Measurements from ENCODE around the gene ITGA5. TPM values are rescaled to one million over a fixed set of nuclear protein-coding genes. Genes with fewer than 3 reads are reported as not detected.

Gene ITGA5
- total RNA-seq, 1 donor = 401 TPM

GRCh38 chr12:54460317-54460923 is 41.4 kb upstream of the ITGA5 start:
- DNase-seq (ENCODE audit: insufficient read length, low spot score, missing footprints) = peak; percentile 56
- no peak overlapping the region for H3K4me3 ChIP-seq (ENCODE audit: insufficient read depth, low read length)
- peak; percentile 11 for TF ChIP-seq CTCF (IDR thresholded peaks at IDR 0.05; ENCODE audit: extremely low read depth, low read depth, low read length)

GRCh38 chr12:54459355-54459754 is 40.3 kb upstream of the ITGA5 start:
- H3K4me1 ChIP-seq (ENCODE audit: insufficient read depth, low read length) = peaks cover 6% of the 10 kb centered on the region
- TF ChIP-seq CTCF (IDR thresholded peaks at IDR 0.05; ENCODE audit: extremely low read depth, low read depth, low read length) = no peak

More at GRCh38 chr12:54460317-54460923, 41.4 kb upstream of the ITGA5 start:
- Histone ChIP-seq H4K20me1 (ENCODE audit: insufficient read depth, low read length) (no peaks in the 10 kb centered on the region), H3K9me3 (ENCODE audit: low read depth, low read length) (no peaks in the 10 kb centered on the region), H3K4me2 (ENCODE audit: insufficient read depth, low read length) (no peak overlapping the region), H3K79me2 (ENCODE audit: insufficient read depth, low read length) (no peaks in the 10 kb centered on the region), H3K36me3 (ENCODE audit: insufficient read depth, low read length) (no peaks in the 10 kb centered on the region), H3K27me3 (ENCODE audit: insufficient read depth, low read length) (peaks cover 17% of the 10 kb centered on the region), H2AFZ (ENCODE audit: low read length) (no peak overlapping the region), H3K4me1 (ENCODE audit: insufficient read depth, low read length) (peaks cover 6% of the 10 kb centered on the region), H3K27ac (ENCODE audit: low read depth, low read length) (no peak overlapping the region)

GRCh38 chr12:54455760-54456469 is 36.8 kb upstream of the ITGA5 start:
- H3K36me3 ChIP-seq (ENCODE audit: insufficient read depth, low read length) = no peaks in the 10 kb centered on the region
- H3K9me3 ChIP-seq (ENCODE audit: low read depth, low read length) = no peaks in the 10 kb centered on the region
- H3K27me3 ChIP-seq (ENCODE audit: insufficient read depth, low read length) = peaks cover 3% of the 10 kb centered on the region
- H3K4me2 ChIP-seq (ENCODE audit: insufficient read depth, low read length) = no peak overlapping the region
- H3K4me1 ChIP-seq (ENCODE audit: insufficient read depth, low read length) = no peaks in the 10 kb centered on the region
- no peaks in the 10 kb centered on the region for H3K79me2 ChIP-seq (ENCODE audit: insufficient read depth, low read length)
- no peak overlapping the region for H3K27ac ChIP-seq (ENCODE audit: low read depth, low read length)
- DNase-seq (ENCODE audit: insufficient read length, low spot score, missing footprints) = no peak
- no peak overlapping the region for H2AFZ ChIP-seq (ENCODE audit: low read length)
- no peaks in the 10 kb centered on the region for H4K20me1 ChIP-seq (ENCODE audit: insufficient read depth, low read length)
- TF ChIP-seq CTCF (IDR thresholded peaks at IDR 0.05; ENCODE audit: extremely low read depth, low read depth, low read length) = no peak
- no peak overlapping the region for H3K4me3 ChIP-seq (ENCODE audit: insufficient read depth, low read length)

More at GRCh38 chr12:54459355-54459754, 40.3 kb upstream of the ITGA5 start:
- H3K27ac ChIP-seq (ENCODE audit: low read depth, low read length) = no peak overlapping the region
- H3K9me3 ChIP-seq (ENCODE audit: low read depth, low read length) = no peaks in the 10 kb centered on the region
- H3K27me3 ChIP-seq (ENCODE audit: insufficient read depth, low read length) = peaks cover 17% of the 10 kb centered on the region
- H3K79me2 ChIP-seq (ENCODE audit: insufficient read depth, low read length) = no peaks in the 10 kb centered on the region
- H2AFZ ChIP-seq (ENCODE audit: low read length) = peak overlapping the region; percentile 3
- DNase-seq (ENCODE audit: insufficient read length, low spot score, missing footprints) = peak; percentile 61
- H3K4me3 ChIP-seq (ENCODE audit: insufficient read depth, low read length) = no peak overlapping the region
- no peak overlapping the region for H3K4me2 ChIP-seq (ENCODE audit: insufficient read depth, low read length)
- H3K36me3 ChIP-seq (ENCODE audit: insufficient read depth, low read length) = no peaks in the 10 kb centered on the region
- H4K20me1 ChIP-seq (ENCODE audit: insufficient read depth, low read length) = no peaks in the 10 kb centered on the region

GRCh38 chr12:54452628-54453027 is 33.6 kb upstream of the ITGA5 start:
- H3K9me3 ChIP-seq (ENCODE audit: low read depth, low read length) = no peaks in the 10 kb centered on the region
- TF ChIP-seq CTCF (IDR thresholded peaks at IDR 0.05; ENCODE audit: extremely low read depth, low read depth, low read length) = no peak

More at GRCh38 chr12:54452628-54453027, 33.6 kb upstream of the ITGA5 start:
- Histone ChIP-seq H3K36me3 (ENCODE audit: insufficient read depth, low read length) (no peaks in the 10 kb centered on the region), H3K27me3 (ENCODE audit: insufficient read depth, low read length) (peaks cover 3% of the 10 kb centered on the region), H3K4me3 (ENCODE audit: insufficient read depth, low read length) (no peak overlapping the region), H4K20me1 (ENCODE audit: insufficient read depth, low read length) (no peaks in the 10 kb centered on the region), H3K27ac (ENCODE audit: low read depth, low read length) (no peak overlapping the region), H3K4me2 (ENCODE audit: insufficient read depth, low read length) (no peak overlapping the region), H3K79me2 (ENCODE audit: insufficient read depth, low read length) (no peaks in the 10 kb centered on the region), H3K4me1 (ENCODE audit: insufficient read depth, low read length) (no peaks in the 10 kb centered on the region), H2AFZ (ENCODE audit: low read length) (no peak overlapping the region)
- DNase-seq (ENCODE audit: insufficient read length, low spot score, missing footprints) = no peak
